K562 (cell line): Measurements from ENCODE around the gene SYNPO2.

Experiments used
- CHD2 ChIP-seq: IDR thresholded peaks from 2 replicates; pipeline ENCODE4 v1.6.1; 2011; ENCODE audit warnings: low read depth, low read length
- CTCF ChIP-seq, 3 experiments: IDR thresholded peaks in 2 of 3; conservative IDR thresholded peaks in 1 of 3; 2 replicates each; pipeline ENCODE4 v1.5.1; 2011 to 2012; ENCODE audit warnings: low read length in 3 of 3, mild to moderate bottlenecking in 3 of 3, control low read depth in 2 of 3, improper control_type of control experiment in 1 of 3, inconsistent platforms in 1 of 3, low read depth in 1 of 3, mixed read lengths in 1 of 3, moderate library complexity in 1 of 3; ENCODE audit not compliant: insufficient read depth in 2 of 3

DNA sequence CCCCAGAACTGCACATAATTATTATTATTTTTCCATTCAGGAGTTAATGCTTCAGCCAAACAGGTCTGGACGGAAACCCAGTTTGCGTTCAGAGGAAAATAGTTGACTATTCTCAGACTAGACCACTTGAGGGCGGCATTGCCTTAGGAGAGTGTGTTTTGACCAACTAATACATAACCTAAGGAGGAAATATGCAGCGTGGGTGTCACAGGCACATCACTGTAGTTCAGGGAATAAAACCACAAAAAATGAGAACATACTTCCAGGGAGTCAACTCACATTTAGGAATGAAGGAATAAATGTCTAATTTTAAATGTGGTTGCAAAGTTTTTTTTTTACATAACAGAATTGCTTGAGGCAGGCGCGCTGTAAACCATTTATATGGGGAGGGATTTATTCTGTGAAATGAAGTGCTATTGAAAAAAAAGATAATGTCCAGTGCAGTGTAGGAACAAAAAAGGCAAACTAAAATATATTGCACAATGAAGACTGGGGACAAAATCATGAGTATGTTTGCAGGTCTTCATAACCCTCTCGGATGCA lies 93.3 kb downstream of the SYNPO2 start:
- no peak for TF ChIP-seq CHD2
- TF ChIP-seq CTCF (IDR thresholded peaks at IDR 0.05 in 2 of 3, conservative IDR thresholded peaks at IDR 0.05 in 1 of 3; ENCODE audit: insufficient read depth in 2 of 3, low read depth in 1 of 3, low read length in 3 of 3), result peak; percentile 73 to 82 (median 75)
